ENCODE results near the gene PDE6A.
"Not testable (repeated sequence)": the region's sequence is repeated elsewhere in the genome, so short reads cannot be mapped to it uniquely, and the experiment has no call there.

GRCh38 chr5:149882633-149883032 is 62.0 kb downstream of the PDE6A start:
- not testable (repeated sequence) for TF ChIP-seq CTCF (conservative IDR thresholded peaks at IDR 0.05; ENCODE audit: low read length); EZH2phosphoT487 (IDR thresholded peaks at IDR 0.05; ENCODE audit: borderline replicate concordance)

All from Loucy (cell line).